Epidermal melanocyte (primary cell): ENCODE data around the gene PAX6.

ENCODE experiments used
- DNase-seq: peaks from one replicate; pipeline ENCODE4 v3.0.0; 2011; ENCODE audit warnings: low spot score; ENCODE audit not compliant: insufficient read length

Gene PAX6

GRCh38 chr11:31822927-31823643, 12.0 kb upstream of the PAX6 start:
- no peak for DNase-seq

- no peak for DNase-seq
Measured at GRCh38 chr11:31822175-31822926, 11.2 kb upstream of the PAX6 start.

DNA sequence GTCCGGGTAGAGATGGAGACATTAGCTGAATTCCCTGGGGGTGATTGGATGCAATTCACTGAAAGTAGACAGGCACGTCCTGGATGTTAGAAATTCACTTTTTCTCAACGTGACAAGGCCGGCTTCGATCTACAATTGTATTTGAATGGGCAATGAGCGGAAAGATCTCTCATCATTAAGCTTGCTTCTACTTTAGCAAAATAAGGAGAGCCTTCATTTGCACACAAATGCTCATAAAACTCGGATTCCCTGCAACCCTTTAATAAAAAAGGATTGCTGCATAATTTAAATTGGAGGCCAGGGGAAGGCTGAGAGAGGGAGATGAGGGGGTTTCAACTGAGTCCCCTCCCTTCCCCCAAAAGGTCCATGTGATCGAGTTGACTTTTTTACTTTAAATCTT, 10.6 kb upstream of the PAX6 start:
- no peak for DNase-seq

GRCh38 chr11:31821235-31821764, 10.2 kb upstream of the PAX6 start:
- no peak for DNase-seq

GRCh38 chr11:31820438-31820818, 9.3 kb upstream of the PAX6 start:
- DNase-seq, result no peak

- DNase-seq, result no peak
Measured at GRCh38 chr11:31819621-31820437, 8.7 kb upstream of the PAX6 start.

GRCh38 chr11:31818874-31819331, 7.8 kb upstream of the PAX6 start:
- peak; percentile 12 for DNase-seq

DNA sequence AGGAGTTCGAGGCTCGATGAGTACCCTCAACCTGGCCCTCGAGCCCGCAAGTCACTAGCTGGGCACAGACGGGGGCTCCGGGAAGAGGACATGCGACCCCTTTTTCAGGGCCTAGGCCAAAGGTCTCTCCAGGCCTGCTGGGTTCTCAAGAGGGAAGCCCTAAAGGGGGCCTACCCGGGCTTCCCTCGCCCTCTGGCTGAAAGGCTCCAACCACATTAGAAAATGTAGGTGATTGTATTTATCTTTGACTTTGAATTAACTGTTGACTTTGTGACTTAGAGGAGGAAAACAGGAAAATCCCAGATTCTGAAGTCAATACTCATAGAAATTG, 7.3 kb upstream of the PAX6 start:
- DNase-seq, result no peak

DNA sequence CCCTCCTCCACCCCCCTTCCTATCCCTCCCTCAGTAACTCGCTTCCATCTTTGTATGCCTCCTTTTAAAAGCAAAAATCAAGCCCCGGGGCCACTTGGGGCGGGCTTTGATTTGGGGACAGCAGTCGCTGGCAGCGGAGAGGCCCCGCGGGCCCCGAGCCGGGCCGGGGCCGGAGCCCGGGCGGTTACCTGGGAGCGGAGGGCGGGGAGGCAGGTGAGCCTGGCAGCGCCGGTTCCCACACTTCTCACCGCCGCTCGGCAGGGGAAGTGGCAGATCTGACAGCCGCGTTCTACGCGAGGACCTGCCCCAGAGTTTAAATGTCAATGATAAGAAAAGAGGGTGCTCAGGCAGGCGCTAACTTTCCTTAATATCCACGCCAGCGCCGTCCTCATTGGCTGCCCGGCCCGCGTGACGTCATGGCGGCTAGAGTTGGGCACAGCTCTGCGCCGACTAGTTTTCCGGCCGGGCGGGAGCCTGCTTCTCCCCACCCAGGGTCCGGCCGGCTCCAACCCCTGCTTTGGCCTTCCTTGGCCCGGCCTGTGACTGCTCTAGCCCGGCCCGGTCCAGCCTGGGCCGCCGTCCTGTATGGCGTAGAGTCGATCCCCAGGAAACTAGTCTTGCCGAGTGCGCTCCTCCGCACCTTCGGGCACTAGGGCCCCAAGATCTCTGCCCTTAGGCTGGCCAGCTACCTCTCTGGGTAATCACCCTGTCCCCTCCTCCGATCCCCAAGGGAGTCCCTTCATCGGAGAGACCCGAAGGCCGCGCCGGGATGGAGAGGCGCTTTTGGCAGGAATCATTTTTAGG, 6.7 kb upstream of the PAX6 start:
- DNase-seq, result peak; percentile 10

DNA sequence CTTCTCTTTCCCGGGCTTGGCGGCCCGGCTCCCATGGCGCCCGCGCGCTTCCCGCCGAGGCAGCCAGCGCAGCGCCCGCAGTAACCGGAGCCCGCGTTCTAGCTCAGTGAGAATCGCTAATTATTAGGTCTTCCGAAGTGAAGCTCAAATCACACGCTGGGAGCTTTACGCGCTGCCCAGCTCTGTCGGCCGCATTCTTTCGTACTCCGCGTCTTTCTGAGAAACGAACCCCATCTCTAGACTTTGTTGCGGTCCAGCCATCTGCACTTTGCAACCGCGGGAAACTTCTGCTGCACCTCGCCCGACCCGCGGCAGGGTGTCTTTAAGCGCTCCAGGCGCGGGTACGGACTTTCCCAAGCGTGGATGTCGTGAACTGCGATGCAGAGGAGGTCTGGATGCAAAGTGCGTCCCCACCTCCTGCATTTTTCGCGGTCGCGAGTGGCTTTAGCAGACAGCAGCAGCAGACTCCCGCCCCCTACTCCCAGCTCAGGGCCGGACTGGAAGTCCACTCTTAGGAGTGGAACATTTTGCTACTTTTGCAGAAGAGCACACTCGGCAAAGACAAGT, 6.0 kb upstream of the PAX6 start:
- DNase-seq, result peak; percentile 16

- DNase-seq, result peak; percentile 14
Measured at GRCh38 chr11:31816468-31817053, 5.4 kb upstream of the PAX6 start.

- peak; percentile 16 for DNase-seq
Measured at GRCh38 chr11:31815711-31816467, 4.8 kb upstream of the PAX6 start.

GRCh38 chr11:31814176-31814868, 3.2 kb upstream of the PAX6 start:
- DNase-seq, result no peak

DNA sequence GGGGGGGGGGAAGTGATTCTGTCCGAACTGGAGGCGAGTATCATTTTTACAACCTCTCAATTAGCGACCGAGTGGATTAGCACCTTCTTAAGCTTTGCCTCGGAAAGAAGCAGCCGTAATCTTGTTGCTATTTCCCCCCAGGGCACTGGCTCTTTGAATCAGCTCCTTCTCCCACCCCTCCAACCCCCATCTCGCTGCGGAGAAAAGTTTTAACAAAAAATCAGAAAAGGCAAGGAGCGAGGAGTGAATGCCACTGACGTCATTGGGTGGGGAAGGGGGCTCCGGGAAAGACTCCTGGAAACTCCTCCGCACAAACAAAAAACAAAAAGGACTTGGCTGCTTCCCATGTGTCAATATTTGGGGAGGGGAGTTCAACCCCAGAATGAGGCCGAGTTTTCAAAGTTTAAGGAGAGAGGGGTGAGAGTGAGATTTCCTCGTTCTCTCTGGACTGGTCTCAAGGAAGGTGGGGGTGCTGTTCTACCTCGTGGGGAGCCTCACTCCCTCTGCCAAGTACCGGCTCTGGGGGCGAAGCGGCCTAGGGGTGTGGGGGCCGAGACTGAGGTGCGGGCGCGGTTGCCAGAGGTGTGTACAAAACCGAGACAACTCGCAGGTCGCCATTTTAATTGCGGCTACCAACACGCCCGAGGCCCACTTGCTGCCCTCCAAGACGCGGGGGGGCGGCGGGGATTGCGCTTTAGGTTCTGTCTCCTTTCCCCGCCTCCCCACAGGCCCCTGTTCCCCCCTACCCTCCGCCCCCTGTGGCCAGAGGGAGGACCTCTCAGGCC, 2.5 kb upstream of the PAX6 start:
- no peak for DNase-seq

DNA sequence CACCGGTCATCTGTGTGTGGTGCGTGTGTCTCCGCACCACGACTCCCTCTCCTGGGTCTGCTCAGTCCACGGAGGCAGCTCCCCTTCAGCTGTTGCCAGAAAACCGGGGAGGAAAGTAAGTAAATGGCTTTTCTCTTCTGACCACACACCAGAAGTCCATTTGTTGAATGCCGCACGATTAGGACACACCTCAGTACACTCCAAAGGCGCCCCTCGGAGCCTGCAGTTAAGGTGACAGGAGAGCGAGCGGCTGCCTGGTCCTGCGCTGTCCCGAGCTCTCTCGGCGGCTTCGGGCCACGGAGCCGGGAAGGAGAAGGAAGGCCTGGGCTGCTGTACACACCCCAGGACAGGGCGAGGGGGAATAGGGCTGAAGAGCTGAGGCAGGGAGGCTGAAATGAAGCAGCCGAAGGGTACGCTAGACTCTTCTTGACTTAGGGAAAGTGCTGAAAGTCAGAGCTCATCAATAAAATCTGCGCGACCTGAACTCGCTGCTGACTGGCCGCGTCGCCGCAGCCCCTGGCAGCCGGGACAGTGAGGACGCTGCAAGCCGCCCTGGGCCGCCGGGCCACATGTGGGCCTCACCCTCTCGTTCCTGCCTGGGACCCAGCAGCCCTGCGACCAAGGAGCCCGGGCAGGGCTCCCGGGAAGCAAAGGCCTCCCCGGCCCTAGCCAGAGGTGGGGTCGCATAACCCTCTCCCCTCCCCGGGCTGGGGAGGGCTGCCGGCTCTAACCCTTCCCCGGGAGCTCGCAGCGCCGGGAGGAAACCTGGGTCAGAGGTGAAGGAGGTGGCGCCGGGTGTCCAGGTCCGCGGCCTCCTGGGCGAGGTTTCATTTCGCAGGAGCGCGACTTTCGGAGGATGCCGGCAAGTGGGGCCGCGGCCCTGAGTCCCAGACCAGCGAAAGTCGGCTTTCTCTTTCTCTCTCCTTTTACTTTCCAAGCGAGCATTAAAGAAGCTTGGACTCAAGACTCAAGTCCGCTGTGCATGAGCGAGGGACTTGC, 1.6 kb upstream of the PAX6 start:
- no peak for DNase-seq

DNA sequence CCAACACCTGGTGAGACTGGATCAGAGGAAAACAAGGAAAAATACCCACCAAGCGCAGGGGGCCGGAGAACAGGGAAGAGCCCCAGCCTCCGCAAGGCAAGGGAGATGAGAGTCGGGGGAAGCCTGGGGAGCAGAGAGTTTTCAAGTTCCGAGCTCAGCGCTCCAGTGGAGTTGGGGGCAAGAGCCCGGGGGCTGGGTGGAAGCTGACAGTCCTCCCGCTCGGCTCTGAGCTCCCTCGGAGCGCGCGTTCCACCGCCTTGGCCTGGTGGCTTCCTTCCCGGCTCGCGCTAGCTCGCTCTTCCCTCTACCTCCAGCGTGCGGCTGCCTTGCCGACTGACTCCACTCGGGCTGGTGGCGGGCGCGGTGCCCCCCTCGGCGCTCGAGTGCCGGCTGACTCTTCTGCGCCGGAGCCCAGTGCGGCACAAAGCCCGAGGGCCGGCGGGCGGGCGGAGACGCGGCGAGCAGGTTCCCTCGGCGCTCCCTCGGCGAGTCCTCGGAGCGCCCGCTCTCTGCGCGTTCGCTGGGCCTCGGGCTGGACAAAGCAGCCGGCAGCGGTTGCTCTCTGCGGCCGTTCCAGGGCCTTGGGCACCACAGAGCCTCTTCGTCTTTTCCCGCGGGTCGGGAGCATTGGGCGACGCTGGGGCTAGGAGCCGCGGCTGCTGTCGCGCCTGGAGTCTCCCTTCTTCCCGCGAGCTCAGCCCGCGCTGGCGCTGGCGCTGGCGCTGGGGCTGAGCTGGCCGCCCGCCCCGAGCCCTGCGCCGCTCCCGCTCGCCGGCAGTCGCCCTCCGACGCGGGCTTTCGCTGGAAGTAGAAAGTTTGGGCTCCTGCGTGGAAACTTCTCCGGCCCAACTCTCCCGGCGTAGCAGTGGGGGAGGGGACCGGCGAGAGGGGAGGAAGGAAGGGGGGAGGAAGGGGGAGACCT, 1.0 kb downstream of the PAX6 start:
- DNase-seq, result no peak
